Tibial artery (tissue), 4 donors: ENCODE results near the gene GDI1.
A peak's percentile ranks its signal among the peaks of the same experiment; 100 is the strongest.

Source experiments
- DNase-seq, 2 donors: peaks; one replicate each; pipeline ENCODE4 v3.0.0-alpha.2; 2019
- H3K27ac ChIP-seq, 2 donors: fragments of 200-600 bp; sonication (generic) in 1 of 2; 1 replicate in 1 of 2; 2 replicates in 1 of 2; pipeline ENCODE4 v1.5.1; 2018 to 2019; ENCODE audit warnings: mild to moderate bottlenecking in 1 of 2
- H3K27me3 ChIP-seq, 2 donors: fragments of 200-600 bp; sonication (generic) in 1 of 2; one replicate each; pipeline versions ENCODE4 v1.5.1 to v1.6.0; 2016 to 2019
- H3K36me3 ChIP-seq, 3 donors: fragments of 200-600 bp; sonication (generic) in 2 of 3; one replicate each; pipeline ENCODE4 v1.5.1; 2016 to 2019; ENCODE audit warnings: mild to moderate bottlenecking in 2 of 3
- H3K4me1 ChIP-seq, 4 donors: fragments of 200-600 bp; sonication (generic) in 2 of 4; 1 replicate in 3 of 4; 2 replicates in 1 of 4; pipeline ENCODE4 v1.5.1; 2016 to 2019
- H3K4me3 ChIP-seq, 2 donors: fragments of 200-600 bp; sonication (generic) in 1 of 2; 1 replicate in 1 of 2; 2 replicates in 1 of 2; pipeline ENCODE4 v1.5.1; 2018 to 2019; ENCODE audit warnings: mild to moderate bottlenecking in 2 of 2
- H3K9me3 ChIP-seq, 3 donors: fragments of 200-600 bp; sonication (generic) in 1 of 3; one replicate each; pipeline ENCODE4 v1.5.1; 2016 to 2019
- intact Hi-C: fragments of 100-400 bp; cut with DNase I; formaldehyde crosslinking; loops from one replicate; pipeline ENCODE4 v1.15.0; 2023; ENCODE audit warnings: low total_unique reads
- TF ChIP-seq, protein P1 (sequence below), 2 experiments: fragments of 200-600 bp in 1 of 2; fragments of 450-650 bp in 1 of 2; IDR thresholded peaks; one replicate each; pipeline ENCODE4 v1.5.1; 2017 to 2019; ENCODE audit warnings: antibody characterized with exemption in 2 of 2, mild to moderate bottlenecking in 1 of 2, moderate library complexity in 1 of 2

GDI1 gene

DNA sequence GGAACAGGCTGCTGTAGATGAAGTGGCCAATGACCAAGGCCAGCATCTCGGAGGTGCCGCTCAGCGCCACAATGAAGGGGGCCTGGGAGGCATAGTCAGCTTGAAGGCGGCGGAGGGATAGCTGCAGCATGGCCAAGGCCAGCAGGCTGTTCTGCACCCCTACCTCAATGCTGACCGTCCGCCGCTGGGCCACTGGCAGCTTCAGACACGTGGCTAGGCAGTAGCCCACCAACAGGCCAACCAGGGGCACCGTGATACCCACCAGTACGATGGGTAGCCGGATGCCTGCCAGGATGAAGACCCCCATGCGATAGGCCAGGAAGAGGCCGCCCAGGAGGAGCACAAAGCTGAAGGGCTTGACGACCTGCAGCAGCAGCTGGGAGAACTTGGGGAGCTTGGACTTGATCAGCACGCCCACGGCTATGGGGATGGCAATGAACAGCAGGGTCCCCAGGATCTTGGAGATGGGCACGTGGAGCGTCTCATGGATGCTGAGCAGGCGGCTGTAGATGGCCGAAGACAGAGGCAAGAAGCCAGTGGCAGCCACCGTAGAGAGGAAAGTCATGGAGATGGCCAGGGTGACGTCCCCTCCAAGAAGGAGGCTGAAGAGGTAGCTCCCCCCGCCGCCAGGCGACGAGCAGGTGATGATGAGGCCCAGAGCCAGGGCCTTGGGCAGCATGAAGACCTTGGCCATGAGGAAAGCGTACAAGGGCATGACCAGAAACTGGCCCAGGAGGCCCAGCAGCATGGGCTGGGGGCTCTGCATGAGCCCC is 50.8 kb downstream of the GDI1 start:
- intact Hi-C loops = no loop called here
- Histone ChIP-seq H3K27ac (peak overlapping the region; percentile 76 to 86), H3K27me3 (no peaks in the 10 kb centered on the region), H3K9me3 (no peaks in the 10 kb centered on the region), H3K4me1 (peaks cover 0 to 39% (median 21%) of the 10 kb centered on the region in 4 donors), H3K4me3 (no peak overlapping the region), H3K36me3 (peaks cover 0 to 19% (median 6%) of the 10 kb centered on the region in 3 donors)
- TF ChIP-seq, protein P1, sequence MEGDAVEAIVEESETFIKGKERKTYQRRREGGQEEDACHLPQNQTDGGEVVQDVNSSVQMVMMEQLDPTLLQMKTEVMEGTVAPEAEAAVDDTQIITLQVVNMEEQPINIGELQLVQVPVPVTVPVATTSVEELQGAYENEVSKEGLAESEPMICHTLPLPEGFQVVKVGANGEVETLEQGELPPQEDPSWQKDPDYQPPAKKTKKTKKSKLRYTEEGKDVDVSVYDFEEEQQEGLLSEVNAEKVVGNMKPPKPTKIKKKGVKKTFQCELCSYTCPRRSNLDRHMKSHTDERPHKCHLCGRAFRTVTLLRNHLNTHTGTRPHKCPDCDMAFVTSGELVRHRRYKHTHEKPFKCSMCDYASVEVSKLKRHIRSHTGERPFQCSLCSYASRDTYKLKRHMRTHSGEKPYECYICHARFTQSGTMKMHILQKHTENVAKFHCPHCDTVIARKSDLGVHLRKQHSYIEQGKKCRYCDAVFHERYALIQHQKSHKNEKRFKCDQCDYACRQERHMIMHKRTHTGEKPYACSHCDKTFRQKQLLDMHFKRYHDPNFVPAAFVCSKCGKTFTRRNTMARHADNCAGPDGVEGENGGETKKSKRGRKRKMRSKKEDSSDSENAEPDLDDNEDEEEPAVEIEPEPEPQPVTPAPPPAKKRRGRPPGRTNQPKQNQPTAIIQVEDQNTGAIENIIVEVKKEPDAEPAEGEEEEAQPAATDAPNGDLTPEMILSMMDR (IDR thresholded peaks at IDR 0.05) = no peak
- DNase-seq = no peak

DNA sequence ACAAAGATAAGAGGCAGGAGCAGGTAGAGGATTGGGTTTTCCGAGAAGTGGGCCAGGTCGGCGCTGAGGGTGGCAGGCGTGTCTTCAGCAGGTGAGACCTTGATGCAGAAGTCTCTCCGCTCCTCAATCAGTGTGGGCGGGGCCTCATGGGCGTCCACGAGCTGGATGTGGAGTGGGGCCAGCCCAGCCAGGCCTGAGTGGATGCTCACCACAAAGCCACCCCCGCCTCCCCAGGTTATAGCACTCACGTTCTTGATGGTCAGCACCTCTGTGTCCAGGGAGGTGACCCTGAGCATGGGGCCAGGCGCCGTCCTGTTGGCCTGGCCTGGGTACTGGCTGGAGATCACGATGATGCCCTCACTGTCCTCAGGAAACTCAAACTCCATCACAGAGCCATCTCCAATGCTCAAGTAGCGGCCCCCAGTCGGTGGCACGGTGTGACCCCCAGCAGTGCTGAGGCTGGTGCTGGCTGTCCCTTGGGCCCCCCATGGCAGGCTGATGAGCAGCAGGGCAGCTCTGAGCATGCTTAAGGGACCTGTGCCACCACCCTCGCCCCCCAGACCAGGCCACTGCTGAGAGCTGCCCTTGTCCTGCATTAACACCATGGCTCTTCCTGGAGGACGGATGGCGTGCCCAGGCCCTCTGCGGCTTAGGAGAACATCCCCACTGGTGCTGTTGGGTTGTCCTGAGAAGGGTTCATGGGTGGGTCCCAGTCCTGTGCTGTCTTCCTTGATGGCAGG is 51.6 kb downstream of the GDI1 start:
- peaks cover 0 to 18% (median 6%) of the 10 kb centered on the region in 3 donors for H3K36me3 ChIP-seq
- peak overlapping the region in 1 of 2 donors; percentile 94 for H3K27ac ChIP-seq
- TF ChIP-seq, protein P1 (IDR thresholded peaks at IDR 0.05) = no peak
- peaks cover 0 to 39% (median 21%) of the 10 kb centered on the region in 4 donors for H3K4me1 ChIP-seq
- no peak overlapping the region for H3K4me3 ChIP-seq
- no peaks in the 10 kb centered on the region for H3K27me3 ChIP-seq
- DNase-seq = no peak
- intact Hi-C loops = no loop called here
- no peaks in the 10 kb centered on the region for H3K9me3 ChIP-seq

DNA sequence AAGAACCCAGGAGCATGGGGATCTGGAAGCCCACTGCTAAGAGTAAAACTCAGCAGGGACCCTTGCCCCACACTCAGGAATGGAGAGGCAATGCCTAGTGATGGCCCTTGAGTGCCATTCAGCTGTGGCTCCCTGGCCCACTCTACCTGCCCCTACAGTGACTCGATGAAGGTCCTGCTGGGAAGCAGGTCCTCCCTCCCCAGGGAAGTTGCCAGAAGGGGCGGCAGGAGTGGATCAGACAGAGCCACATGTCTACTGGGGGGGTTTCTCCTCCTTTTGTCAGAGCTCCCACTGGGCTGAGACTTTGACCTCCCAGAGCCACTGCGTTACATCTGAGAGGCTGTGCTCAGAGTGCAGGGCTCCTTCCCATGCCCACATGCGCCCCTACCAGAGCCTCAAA is 52.2 kb downstream of the GDI1 start:
- Histone ChIP-seq H3K27me3 (no peaks in the 10 kb centered on the region), H3K27ac (peak overlapping the region; percentile 93 to 94), H3K4me3 (peak overlapping the region; percentile 77 to 81), H3K36me3 (peaks cover 0 to 12% (median 6%) of the 10 kb centered on the region in 3 donors), H3K4me1 (peaks cover 0 to 39% (median 21%) of the 10 kb centered on the region in 4 donors), H3K9me3 (no peaks in the 10 kb centered on the region)
- TF ChIP-seq, protein P1 (IDR thresholded peaks at IDR 0.05) = no peak
- no peak for DNase-seq
- intact Hi-C loops = no loop called here

DNA sequence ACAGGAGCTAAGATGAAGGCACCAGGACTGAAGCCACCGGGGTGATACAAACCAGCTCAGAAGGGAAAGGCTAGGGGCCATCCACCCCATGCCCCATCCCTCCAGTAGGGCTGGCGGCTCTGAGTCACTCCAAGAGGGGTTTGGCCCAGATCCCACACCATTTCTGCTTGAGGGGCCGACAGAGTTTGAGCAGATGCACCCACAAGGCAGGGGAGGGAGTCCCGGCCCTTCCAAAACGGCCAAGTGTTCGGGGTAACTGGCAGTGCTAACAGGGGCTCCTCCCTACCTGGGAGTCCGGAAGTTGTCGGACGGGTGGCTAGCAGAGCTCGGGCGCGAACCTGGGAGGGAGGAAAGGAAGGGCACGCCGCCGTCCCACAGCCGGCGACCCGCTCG is 53.1 kb downstream of the GDI1 start:
- H3K27ac ChIP-seq = peak overlapping the region; percentile 93 to 94
- no peaks in the 10 kb centered on the region for H3K9me3 ChIP-seq
- no peaks in the 10 kb centered on the region for H3K27me3 ChIP-seq
- no peak for DNase-seq
- peak overlapping the region; percentile 77 to 81 for H3K4me3 ChIP-seq
- H3K36me3 ChIP-seq = peaks cover 0 to 4% (median 2%) of the 10 kb centered on the region in 3 donors
- intact Hi-C loops = no loop called here
- TF ChIP-seq, protein P1 (IDR thresholded peaks at IDR 0.05) = no peak
- peaks cover 0 to 36% (median 20%) of the 10 kb centered on the region in 4 donors for H3K4me1 ChIP-seq

DNA sequence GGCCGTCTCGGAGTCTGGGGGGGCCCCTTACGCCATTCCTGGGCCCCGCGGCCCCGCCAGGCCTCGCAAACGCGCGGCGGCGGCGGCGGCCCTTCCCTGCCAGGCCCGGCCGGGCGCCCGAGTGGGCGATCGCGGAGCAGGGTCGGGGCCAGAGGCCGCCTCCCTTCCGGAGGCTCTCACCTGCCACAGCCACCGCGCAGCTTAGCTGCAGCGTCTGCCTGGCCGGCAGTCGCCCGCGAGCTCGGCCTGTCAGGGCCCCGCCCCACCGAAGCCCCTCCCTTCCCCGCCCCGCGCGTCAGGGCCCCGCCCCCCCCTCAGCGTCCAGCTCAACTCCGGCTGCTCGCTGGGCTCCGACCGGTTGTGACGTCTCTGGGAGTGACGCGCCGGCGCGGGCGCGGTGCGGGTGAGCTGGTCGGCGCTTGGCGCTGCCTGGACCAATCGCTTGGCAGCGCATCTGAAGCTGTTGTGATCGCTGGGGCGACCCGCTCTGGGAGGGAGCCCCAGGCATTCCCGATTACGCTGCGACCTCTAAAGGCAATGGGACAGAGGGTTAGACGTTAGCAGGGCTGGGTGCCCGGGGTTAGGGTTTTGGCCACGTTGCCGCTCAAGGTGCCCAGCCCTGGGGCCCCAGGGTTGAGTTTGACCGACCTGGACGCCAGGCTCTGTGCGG is 53.6 kb downstream of the GDI1 start, which contains the start of gene SLC10A3:
Gene SLC10A3 (minus strand): TSS at position 216 of the 670 bp plus-strand sequence. CDS start 1,689 bp downstream, outside the sequence.
- Histone ChIP-seq H3K9me3 (no peaks in the 10 kb centered on the region), H3K27ac (peak within 1 kb of the TSS; percentile 93 to 94), H3K27me3 (no peaks in the 10 kb centered on the region), H3K4me3 (peak within 1 kb of the TSS; percentile 77 to 81), H3K36me3 (no peaks in the 10 kb centered on the region), H3K4me1 (peaks cover 0 to 31% (median 18%) of the 10 kb centered on the region in 4 donors)
- DNase-seq = peak; percentile 90 to 96
- intact Hi-C loops = no loop called here
- TF ChIP-seq, protein P1 (IDR thresholded peaks at IDR 0.05) = no peak
